ENCODE measurements around the gene FABP7. TPM values are rescaled to one million over a fixed set of nuclear protein-coding genes. Genes with fewer than 3 reads are reported as not detected.

Gene FABP7
- polyA plus RNA-seq, 1 donor, result 0.20 TPM

DNA sequence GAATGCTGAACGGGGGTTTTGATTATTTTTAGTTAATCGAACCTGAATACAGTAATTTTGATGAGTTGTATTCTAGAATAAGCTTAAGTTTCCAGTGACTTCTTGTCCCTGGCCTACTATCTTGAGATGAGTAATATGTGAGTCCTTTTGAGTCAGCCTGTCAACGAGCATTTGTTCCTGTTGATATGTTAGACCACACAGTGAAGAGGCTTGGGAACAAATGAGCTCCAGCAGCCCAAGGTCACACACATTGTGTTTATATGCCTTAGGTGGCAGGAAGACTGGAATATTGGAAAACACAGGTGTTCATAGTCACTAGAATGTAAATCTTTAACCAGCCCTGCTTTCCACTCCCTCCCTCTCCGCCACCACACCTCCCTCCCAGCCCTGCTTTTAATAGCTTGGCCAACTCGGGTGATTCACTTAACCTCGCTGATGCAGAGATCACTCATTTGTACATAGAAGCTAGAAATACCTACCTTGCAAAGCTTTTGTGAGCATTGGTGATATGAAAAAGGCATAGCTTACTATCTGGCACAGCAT, 18.7 kb downstream of the FABP7 start:
- peak; percentile 26 for DNase-seq

DNA sequence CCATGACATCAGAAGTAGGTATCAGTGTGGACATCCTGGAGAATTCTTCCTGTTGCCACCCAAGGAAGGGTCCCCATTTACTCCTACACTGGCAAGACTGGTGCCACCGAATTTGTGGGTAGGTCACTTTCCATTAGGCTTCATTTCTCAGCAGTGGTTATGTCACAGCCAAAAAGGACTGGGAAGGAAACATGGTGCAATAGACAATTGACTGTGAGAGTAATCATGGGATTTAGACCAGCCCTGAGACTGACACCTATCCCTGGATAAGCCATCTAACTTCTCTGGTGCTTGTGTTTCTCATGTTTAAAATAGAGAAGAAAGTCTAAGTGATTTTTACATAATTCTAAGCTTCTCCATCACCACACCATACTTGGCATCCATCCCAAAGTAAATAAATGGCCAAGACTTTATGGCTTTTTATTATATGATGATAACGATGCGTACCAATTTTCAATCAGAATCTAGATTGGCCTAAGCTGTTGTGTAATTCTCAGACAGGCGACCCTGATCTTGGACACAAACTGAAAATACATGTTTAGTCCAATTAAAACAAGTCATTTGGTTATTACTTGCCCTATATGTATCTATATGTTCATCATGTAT, 19.7 kb downstream of the FABP7 start:
- DNase-seq, result no peak

DNA sequence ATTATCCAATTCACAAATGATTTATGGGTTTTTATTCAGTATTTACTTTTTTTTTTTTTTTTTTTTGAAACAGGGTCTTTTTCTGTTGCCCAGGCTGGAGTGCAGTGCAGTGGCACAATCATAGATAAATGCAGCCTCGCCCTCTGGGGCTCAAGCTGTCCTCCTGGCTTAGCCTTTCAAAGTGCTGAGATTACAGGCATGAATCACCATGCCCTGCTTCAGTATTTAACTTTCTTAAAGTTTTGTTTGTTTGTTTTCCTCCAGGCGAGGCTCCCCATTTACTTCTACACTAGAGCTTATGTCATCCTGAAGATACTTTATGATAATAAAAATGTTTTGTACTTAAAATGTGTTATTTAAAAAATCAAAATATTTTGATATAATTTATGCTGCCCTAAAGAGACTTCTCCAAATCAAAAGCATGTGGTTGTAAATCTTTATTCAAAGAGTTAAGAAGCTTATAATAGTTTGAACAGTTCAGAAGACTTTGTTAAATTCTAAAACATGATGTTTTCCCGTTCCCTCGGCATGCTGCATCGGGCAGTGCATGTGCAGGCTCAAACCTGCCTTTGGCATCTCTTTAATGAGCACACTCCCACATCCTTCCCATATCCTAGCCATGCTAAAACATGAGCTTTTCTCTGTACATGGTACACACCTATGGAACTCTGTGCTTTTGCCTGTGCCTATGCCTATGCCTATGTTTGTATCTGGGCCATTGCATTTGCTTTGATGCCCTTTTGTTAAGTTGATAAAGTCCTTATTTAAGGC, 20.6 kb downstream of the FABP7 start:
- DNase-seq, result no peak

DNA sequence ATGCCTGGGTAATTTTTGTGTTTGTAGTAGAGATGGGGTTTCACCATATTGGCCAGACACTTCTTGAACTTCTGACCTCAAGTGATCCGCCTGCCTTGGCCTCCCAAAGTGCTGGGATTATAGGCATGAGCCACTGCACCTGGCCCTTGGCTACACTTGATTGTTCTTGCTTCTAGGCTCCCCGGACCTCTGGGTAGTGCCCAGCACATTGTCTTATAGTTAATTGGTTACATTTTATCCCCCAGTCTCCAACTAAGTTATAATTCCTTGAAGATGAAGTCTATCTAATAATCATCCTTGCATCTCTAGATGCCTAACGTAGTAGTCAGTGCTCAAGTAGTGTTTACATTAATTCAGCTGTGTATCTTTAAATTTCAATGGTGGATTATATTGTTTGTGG, 21.4 kb downstream of the FABP7 start:
- DNase-seq, result no peak

DNA sequence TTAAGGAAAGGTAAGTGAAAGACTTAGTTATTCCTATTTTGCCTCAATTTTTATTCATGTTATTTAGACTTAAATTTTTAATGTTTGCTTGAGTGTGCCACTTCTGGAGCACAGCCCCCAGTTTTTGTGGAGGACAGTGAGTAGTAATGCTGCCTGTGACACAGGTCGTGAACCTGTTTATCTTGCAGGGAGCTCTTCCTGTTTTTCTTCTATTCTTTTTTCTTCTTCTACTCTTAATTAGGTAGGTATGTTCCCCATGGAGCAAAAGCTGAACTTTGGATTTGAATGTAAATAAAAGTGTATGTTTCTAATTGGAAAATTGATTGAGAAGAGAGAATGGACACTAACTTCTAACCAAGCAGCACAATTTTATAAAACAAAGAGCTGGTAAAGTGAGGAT, 21.9 kb downstream of the FABP7 start:
- no peak for DNase-seq

DNA sequence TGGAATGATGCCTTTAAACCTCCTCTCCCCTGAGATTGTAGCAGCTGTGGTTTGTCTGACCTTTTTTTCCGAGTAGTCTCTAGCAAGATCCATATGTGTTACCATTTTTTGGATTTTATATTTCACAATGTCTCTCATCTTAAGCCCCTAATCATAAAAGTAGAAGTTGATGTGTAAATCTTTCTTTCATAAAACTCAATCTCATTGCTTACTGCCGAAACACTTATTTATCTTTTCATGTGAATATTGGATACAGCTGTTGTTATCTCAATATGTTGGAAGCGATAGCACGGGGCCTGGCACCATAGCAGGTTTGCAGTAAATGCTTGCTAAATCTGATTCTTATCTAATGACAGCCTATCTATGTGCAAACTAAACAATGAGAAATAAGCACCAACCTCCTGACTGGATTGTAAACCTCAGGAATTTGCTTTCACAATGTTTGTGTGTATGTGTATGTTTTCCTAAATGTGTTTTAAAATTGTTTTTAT, 23.7 kb downstream of the FABP7 start:
- no peak for DNase-seq

DNA sequence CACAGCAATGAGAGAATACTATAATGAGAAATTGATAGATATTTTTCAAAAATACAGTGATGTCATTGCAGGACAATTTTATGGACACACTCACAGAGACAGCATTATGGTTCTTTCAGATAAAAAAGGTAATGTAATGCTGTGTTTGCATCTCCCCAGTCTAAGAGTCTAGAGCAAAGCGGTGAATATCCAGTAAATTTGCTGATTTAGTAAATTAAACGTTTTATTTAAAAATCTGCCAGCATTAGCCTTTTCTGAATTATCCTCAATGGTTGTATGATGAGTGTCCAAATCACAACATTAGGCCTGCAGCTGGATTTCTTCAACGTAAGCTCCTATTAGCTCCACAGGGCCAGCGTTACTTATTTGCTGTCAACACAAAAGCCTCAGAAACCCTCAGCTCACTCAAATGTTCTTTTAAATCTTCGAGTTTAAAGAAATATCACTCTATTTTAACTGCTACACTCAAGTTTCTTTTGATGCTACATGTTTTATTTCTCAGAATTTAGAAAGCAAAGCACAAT, 25.5 kb downstream of the FABP7 start:
- DNase-seq, result peak; percentile 26

DNA sequence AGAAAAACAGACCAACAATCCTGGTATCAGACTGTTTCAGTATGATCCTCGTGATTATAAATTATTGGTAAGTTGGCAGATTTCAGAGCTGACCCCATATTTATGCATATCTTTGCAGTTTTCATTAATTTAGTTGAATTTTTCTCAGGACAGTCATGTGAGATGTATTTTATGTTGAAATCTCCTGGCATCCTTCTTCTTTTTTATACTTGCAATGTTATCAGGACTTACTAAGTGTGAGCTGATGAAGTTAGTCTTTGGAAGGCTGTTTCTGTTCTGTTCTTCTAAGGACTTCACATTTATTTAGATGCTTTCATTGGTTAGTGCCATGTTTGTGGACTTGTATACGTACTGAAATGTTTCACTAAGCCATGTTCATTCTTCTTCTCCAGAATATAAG, 26.8 kb downstream of the FABP7 start:
- DNase-seq, result no peak

DNA sequence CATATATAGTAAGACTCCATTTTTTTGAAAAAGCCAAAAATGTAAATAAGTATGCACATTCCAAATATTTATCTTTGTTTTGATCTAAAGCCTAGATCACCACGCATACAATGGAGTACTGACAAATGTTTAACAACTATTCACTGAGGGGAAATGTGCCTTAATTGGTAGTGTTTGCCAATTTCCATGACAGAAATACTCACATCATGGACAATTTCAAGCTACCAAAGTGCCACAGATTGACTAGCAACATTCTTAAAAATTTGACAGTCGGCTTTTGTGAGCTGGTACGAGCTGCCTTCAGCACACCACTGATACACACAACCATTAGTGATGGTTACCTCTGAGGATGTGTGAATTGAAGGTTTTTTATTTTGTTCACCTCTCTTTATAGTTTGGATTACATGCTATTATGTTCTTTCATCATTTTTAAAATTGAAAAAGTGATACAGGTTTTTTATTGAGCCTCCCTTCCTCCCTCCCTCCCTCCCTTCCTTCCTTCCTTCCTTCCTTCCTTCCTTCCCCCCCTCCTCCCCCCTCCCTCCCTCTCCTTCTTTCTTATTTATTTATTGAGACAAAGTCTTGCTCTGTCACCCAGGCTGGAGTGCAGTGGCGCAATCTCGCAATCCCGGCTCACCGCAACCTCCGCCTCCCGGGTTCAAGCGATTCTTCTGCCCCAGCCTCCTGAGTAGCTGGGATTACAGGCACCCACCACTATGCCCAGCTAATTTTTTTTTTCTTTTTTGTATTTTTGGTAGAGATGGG, 28.8 kb downstream of the FABP7 start:
- no peak for DNase-seq

DNA sequence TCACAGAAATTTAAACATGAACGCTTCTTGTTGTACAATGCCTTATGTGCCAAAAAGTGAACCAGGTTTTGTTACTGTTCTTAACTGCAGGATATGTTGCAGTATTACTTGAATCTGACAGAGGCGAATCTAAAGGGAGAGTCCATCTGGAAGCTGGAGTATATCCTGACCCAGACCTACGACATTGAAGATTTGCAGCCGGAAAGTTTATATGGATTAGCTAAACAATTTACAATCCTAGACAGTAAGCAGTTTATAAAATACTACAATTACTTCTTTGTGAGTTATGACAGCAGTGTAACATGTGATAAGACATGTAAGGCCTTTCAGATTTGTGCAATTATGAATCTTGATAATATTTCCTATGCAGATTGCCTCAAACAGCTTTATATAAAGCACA, 29.5 kb downstream of the FABP7 start:
- DNase-seq, result no peak

DNA sequence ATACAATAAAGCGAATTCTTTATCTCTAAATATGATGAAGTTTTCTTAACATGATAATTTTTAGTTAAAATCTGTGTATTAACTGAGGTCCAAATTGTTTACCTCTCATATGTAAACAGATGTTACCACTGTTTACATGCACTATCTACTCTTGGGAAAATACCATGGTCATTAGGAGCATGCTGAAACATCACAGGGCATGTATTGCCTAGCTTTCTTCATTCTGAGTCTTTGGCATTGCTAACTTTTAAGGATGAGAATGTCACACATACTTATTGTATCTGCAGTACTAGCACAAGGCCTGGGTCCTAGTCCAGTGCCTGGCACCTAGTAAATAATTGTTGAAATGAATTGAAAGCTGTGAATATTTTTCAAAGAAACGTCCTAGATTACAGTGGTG, 30.2 kb downstream of the FABP7 start:
- DNase-seq, result no peak

DNA sequence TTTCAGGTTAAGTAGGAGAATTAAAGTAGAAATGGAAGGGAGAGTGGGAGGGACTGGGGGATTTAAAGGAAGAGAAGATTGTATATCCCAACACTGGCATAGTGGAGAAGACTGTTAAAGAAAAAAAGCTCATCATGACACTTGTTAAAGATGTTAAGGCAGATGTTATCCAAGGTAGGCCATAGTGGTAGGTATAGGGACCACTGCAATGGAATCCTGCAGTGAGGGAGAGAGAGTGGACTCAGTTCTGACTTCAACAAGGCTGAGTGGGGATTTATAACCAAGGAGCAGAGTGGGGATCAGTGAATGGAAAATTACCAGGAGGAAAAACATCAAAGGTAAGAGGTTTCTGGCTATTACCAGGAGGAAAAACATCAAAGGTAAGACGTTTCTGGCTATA, 30.7 kb downstream of the FABP7 start:
- DNase-seq, result no peak

DNA sequence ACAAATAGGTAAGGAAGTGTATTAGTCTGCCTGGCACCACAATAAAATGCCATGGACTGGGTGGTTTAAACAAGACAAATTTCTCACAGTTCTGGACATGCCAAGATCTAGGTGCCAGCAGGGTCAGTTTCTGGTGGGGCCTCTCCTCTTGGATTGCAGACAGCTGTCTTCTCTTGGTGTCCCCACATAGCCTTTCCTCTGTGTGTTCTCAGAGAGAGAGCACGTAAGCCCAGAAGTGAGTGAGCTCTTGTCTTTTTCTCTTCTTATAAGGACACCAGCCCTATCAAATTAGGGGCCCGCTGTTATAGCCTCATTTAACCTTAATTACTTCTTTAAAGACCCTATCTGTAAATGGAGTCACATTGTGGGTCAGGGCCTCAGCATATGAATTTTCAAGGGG, 37.8 kb downstream of the FABP7 start:
- DNase-seq, result no peak

DNA sequence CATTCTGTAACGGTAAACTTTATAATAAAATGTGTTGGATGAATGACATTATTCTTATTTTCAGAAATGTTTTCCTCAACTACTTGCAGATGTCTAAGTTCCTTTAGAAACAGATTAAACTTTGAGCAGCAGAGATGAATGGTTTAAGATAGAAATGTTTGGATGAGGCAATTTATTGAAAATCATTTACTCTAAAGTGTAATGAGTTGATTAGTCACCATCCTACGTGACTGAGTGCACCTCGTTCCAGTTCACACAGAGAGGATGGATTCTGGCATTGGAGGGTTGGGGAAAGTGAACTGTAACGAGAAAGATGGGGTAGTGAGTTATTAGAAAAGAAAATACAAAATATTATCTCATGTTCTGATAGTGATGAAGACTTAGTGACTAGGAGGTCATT, 38.2 kb downstream of the FABP7 start:
- no peak for DNase-seq

DNA sequence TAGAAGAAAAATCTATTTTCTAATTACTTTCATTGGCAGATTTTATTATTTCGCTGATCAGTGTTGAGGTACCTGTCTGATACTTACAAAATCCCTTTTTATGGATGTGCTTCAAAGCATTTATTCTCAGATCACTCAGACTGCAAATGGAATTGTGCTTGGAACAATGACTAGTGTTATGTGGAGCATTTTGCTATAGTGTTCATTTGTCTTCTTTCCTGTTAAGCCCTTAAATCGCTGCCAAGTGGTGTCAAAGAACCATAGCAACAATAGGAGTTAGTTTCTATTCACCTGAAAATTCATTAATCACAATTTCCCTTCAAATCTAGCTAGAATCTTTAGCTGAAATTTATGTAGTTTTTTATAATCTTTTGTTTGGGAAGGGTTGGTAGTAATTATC, 39.4 kb downstream of the FABP7 start:
- no peak for DNase-seq

DNA sequence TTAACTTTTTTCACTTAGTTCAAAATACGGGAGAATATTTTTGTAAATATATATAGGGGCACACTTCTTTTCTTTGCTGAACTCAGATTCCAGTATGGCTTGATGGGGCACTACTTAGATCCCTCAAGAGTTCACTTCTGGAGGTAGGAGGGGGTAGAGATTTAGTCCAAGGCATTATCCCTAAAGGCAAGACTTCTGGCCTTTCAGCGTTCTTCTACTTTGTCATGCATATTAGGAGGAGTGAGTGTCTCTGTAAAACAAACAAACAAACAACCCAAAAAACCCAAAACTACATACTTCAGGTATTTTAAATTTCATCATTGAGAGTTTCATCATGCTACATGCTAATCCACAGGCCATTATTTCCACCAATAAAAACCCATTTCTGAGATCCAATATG, 41.6 kb downstream of the FABP7 start:
- no peak for DNase-seq

DNA sequence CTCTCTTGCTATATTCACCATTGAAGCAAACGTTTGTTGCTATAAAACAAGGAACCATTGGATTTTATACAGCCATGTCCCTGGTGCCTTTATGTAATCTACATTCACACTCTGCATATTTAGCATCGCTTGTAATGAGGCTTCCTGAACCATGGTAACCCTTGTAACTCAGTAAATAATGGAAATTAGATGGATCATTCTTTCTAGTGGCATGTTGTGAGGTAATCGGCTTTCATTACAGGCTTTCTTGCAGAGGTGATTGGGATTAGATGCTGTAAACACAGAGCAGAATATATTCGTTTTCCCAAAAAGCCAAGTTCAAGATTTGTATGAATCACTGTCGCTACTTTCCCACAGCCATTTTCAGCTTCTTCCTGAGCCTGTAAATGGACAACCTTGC, 45.6 kb downstream of the FABP7 start:
- no peak for DNase-seq

DNA sequence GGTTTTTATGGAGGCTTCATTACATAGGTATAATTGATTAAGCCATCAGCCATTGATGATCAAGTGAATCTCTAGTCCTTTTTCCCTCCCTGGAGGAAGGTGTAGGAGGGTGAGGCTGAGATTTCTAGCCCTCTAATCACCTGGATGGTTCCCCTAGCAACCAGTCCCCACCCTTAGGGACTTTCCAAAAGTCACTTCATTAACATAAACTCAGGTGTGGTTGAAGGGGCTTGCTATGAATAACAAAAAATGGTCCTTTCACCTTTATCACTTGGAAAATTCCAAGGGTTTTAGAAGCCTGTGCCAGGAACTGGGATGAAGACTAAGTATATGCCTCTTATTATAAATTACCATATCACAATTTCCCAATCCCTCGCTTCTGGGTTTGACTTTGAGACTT, 49.9 kb downstream of the FABP7 start:
- no peak for DNase-seq

DNA sequence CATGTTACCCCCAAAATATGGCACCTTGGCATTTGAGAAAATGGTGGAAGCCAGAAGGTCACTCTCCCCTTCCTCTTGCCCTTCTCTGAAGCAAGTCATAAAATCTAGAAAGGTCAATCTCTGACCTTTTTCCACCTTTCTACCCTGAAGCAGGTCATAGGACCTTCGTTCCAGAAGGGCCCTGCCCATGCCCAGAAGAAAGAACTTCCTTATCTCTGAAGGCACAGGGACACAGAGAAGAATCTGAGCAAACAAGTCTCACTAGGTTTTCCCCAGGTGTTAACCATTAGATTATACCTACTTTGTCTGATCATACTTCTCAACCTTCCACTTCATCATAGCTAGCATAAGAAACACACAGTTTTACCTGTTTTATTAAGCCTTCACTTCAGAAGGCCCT, 52.0 kb downstream of the FABP7 start:
- DNase-seq, result no peak

DNA sequence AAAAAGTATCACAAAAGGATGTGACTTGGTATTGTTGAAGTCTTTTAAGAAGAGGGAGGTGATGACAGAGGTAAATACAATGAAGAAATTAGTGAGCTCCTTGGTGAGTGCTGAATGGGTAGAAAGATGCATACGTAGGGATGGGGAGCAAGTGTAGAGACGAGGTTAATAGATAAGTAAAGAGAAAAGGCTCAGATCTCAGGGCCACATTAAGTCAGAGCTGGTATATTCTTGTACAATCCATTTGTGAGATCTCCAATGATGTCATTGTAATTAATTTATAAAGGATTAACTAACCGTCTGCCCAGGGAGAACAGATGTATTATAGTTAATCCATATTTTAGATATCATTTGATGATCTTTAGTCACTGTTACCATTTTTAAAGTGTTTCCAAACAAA, 52.9 kb downstream of the FABP7 start:
- DNase-seq, result no peak

DNA sequence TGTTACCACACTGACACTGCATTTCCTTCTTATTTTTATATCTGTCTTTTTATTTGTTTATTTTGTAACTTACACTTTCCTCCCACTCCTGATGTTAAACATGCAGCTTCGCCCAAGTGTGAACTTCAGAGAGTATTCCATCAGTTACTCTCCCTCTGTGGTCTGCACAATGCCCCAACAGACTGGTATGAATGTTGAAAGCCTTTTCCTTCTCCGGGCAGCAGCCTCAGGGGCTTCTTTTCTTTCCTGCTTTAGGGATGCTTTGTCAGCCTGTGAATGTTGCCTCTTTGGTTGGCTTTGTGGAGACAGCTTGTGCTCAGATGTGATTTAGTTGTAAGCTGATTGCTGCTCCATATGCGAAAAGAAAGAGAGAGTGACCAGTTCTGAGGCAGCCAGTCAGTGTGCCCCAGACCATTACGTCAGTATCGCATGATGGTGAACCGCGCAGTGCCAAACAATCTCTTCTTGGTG, 53.5 kb downstream of the FABP7 start:
- peak; percentile 63 for DNase-seq
